ENCODE measurements around the gene WDR75.

- TF ChIP-seq CTCF (conservative IDR thresholded peaks at IDR 0.05; ENCODE audit: low read depth, low read length) (no peak), POLR2A (IDR thresholded peaks at IDR 0.05; ENCODE audit: low read depth, low read length) (no peak), SMC3 (IDR thresholded peaks at IDR 0.05; ENCODE audit: low read depth, low read length) (no peak), CEBPB (IDR thresholded peaks at IDR 0.05; ENCODE audit: low read depth, low read length) (no peak), MAZ (IDR thresholded peaks at IDR 0.05; ENCODE audit: borderline replicate concordance, low read depth, low read length) (no peak), BHLHE40 (IDR thresholded peaks at IDR 0.05; ENCODE audit: low read depth, low read length) (no peak), MAFK (IDR thresholded peaks at IDR 0.05; ENCODE audit: low read depth, low read length) (no peak), FOS (IDR thresholded peaks at IDR 0.05; ENCODE audit: low read depth, low read length) (no peak), MXI1 (IDR thresholded peaks at IDR 0.05; ENCODE audit: borderline replicate concordance, low read depth, low read length) (no peak), USF2 (IDR thresholded peaks at IDR 0.05; ENCODE audit: low read depth, low read length) (no peak)
Observed at GRCh38 chr2:189425676-189426075, 15.6 kb upstream of the WDR75 start.

All from IMR-90 (cell line).